Measurements from ENCODE around the gene PGAM5. TPM values are rescaled to one million over a fixed set of nuclear protein-coding genes. Genes with fewer than 3 reads are reported as not detected.

Gene PGAM5
- total and polyA plus RNA-seq, 2 of the 4 experiments (the other 2 are of a cell fraction), result 25.2 to 37.8 TPM

GRCh38 chr12:132698341-132698740, 12.3 kb upstream of the PGAM5 start:
- dilution Hi-C loops (cut with HindIII; ENCODE audit: low sequenced_read_pairs, unreplicated experiment) (no loop called here), intact Hi-C loops (cut with micrococcal nuclease) (no loop called here), in situ Hi-C loops (cut with MboI; ENCODE audit: low sequenced_read_pairs) (no loop called here)
- peaks cover 0 to 6% of the 10 kb centered on the region in 2 experiments; a peak in 1 of 4 replicates for H3K79me1 ChIP-seq (ENCODE audit: low read depth in 1 of 2, low read length in 2 of 2)
- no peak overlapping the region for H3K18ac ChIP-seq (ENCODE audit: low read depth, low read length)
- H2AK9ac ChIP-seq (replicated peaks; ENCODE audit: low read depth, low read length, poor library complexity), result no peak overlapping the region
- H2BK120ac ChIP-seq (ENCODE audit: low read depth, low read length), result no peak overlapping the region
- TF ChIP-seq CTCF (conservative IDR thresholded peaks at IDR 0.05; ENCODE audit: low read depth, low read length), result no peak
- TF ChIP-seq FOS (IDR thresholded peaks at IDR 0.05; ENCODE audit: low read depth, low read length), result no peak
- no peak for TF ChIP-seq RFX5 (IDR thresholded peaks at IDR 0.05; ENCODE audit: low read depth, low read length)
- no peak overlapping the region for H3K23ac ChIP-seq (ENCODE audit: low read depth, low read length)
- BruUV-seq (replicated peaks), result no TSS peak
- H4K5ac ChIP-seq (ENCODE audit: low read depth, low read length), result no peak overlapping the region
- H3K4ac ChIP-seq (ENCODE audit: low read depth, low read length), result no peak overlapping the region
- H3K9ac ChIP-seq (ENCODE audit: low read depth, low read length), result no peak overlapping the region
- H4K91ac ChIP-seq (ENCODE audit: insufficient read depth, low read depth, low read length), result no peak overlapping the region
- no peak overlapping the region for H2AFZ ChIP-seq (replicated peaks; ENCODE audit: low read length, poor library complexity)
- H4K8ac ChIP-seq (ENCODE audit: low read depth in 2 of 2, low read length in 2 of 2), result no peak overlapping the region
- H3K27me3 ChIP-seq (ENCODE audit: control insufficient read depth, insufficient read depth, low read length), result no peaks in the 10 kb centered on the region
- H3K56ac ChIP-seq (ENCODE audit: extremely low read depth, insufficient read depth, low read length), result no peak overlapping the region
- no peak overlapping the region for H2BK15ac ChIP-seq (ENCODE audit: low read depth, low read length)
- peaks cover 5% of the 10 kb centered on the region; the same call in 1 of the 2 replicates for H3K9me1 ChIP-seq (ENCODE audit: insufficient read depth, low read length)
- H4K20me1 ChIP-seq (ENCODE audit: insufficient read depth, low read length), result no peaks in the 10 kb centered on the region
- POLR2A ChIA-PET (ENCODE audit: unreplicated experiment), result no interaction called here
- H3K9me3 ChIP-seq (ENCODE audit: control insufficient read depth, insufficient read depth, low read length), result no peaks in the 10 kb centered on the region
- no CpG with 5 or more reads among the region's 5 CpGs for WGBS, 2 experiments (ENCODE audit: extremely low coverage in 2 of 2, insufficient read length in 1 of 2)
- CTCF ChIA-PET, result no interaction called here
- H2BK5ac ChIP-seq (ENCODE audit: low read depth, low read length, poor library complexity, severe bottlenecking), result no peak overlapping the region
- H3K4me3 ChIP-seq (ENCODE audit: insufficient read depth, low read depth, low read length), result no peak overlapping the region
- no peak overlapping the region for H2AK5ac ChIP-seq (ENCODE audit: low read depth, low read length)
- DNase-seq, result no peak
- peaks cover 31% of the 10 kb centered on the region for H3K36me3 ChIP-seq (ENCODE audit: control insufficient read depth, insufficient read depth, low read length)
- H3K27ac ChIP-seq (ENCODE audit: insufficient read depth, low read length), result no peak overlapping the region
- no peak for ATAC-seq (ENCODE audit: low read depth)
- H2BK20ac ChIP-seq (ENCODE audit: low read depth, low read length), result no peak overlapping the region
- H3K4me1 ChIP-seq (ENCODE audit: control insufficient read depth, insufficient read depth, low read length), result no peaks in the 10 kb centered on the region
- no peak overlapping the region for H3K14ac ChIP-seq (replicated peaks; ENCODE audit: low read depth, low read length)
- H3K4me2 ChIP-seq (ENCODE audit: low read depth, low read length), result no peak overlapping the region
